HG02973 (cell line): ENCODE results near the gene HDAC4.
"Not testable (repeated sequence)": the region's sequence is repeated elsewhere in the genome, so short reads cannot be mapped to it uniquely, and the experiment has no call there.

Experiments used
- ATAC-seq: cut with Tn5 transposase; IDR thresholded peaks from one replicate; pipeline ENCODE4 v1.9.1; 2021; ENCODE audit warnings: moderate library complexity; ENCODE audit not compliant: unreplicated experiment

Gene HDAC4

DNA sequence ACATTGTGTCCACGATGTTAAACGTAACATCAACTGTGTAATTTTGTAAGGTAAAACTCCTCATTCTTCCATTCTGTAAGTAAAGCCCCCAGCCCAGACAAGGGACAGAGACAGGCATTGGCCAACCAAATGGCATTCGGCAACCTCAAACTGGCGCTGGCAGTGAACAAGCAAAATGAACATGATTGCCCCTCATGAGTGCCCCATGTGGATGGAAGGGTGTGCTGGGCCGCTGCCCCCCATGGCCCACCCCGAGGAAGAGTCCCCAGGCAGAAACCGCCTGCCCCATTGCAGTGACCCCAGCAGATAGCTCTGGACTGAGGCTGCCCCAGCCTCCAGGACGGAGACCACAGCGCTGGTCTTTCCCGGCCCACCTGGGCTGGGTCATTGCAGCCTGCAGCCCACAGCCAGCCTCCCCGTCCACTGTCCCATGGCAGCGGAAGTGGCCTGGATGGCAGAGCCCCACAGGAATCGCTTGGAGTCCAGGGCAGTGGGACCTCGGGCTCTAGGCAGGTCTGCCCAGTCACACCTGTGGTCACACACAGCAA is 220.2 kb downstream of the HDAC4 start:
- ATAC-seq = no peak

DNA sequence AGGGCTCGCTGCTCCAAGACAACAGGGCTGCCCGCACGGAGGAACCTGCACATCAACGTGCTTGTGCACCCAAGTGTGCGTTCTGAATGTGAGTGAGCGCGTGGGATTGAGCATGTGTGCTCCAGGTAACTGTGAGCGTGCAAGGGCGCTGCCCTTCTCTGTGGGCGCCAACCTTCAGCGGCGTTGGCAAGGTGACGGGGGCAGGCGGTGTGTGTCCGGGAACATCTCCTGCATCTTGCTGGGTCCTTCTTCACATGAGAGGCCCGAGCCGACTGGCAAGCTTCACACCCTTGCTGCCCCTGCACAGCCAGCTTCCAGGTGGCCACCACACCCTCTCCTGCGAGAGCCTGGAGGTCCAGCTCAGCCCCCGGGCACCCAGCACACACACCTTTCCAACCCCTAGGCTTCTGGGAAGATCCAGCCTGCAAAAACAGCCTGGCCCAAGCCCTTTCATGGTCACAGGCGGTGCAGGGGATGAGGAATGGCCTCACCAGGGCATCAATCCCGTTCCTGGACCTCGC is 220.9 kb downstream of the HDAC4 start:
- no peak for ATAC-seq

DNA sequence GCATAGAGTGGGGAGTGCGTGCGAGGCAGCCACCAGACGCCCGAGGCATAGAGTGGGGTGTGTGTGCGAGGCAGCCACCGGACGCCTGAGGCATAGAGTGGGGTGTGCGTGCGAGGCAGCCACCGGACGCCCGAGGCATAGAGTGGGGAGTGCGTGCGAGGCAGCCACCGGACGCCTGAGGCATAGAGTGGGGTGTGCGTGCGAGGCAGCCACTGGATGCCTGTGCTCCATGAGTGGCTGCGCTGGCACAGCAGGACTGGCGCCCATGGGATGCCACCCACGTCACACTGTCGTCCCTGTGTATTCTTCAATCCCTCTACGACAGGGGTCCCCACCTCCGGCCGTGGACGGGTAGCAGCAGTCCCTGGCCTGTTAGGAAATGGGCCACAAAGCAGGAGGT is 221.9 kb downstream of the HDAC4 start:
- no peak for ATAC-seq

DNA sequence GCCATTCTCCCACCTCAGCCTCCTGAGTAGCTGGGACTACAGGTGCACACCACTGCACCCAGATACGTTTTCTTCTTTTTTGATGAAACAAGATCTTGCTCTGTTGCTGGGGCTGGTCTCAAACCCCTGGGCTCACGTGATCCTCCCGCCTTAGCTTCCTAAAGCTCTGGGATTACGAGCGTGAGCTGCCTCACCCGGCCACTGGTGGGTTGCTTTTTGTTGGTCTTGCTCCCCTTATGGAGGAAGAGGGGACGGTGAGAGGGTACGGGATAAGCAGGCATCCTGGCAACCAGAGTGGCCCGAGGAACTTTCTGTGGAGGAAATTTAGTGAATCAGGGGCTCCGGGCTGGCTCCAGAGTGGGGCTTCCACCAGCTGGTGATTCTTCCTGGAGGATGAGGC is 222.3 kb downstream of the HDAC4 start:
- no peak for ATAC-seq

DNA sequence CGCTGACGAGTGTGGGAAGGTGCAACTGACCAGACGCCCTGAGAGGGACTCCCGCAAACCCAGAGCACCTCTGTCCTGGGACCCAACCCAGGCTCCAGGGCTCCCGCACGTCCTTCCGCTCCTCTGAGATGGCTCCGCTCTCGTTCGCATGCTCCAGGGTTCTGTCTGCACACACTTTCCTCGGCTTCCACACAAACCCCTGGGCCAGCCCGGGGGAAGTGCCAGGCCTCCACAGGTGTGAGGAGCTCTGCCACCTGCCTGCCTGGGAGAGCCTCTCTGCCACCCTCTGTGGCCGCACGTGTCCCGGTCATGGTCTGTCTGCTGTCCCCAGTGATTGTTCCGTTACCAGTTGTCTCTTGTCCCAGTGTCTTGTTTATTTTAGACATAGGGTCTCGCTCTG is 222.9 kb downstream of the HDAC4 start:
- ATAC-seq = no peak

DNA sequence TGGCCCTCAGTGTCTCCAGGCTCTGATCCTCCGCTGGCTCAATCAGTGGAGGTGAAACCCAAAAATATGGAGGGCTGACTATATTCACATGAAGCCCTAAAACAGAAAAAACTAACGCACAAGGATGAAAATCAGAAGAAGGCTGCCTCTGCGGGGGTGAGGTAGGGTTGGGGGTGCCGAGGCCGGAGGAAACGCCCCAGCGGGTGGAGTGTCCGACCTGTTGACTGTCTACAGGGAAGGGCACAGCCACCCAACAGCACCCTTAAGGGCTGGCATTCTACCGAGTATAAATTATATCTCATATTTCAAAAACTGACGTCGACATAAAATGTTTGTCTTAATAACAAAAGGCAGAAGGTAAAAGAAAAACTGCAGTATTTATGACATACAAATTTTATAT is 223.5 kb downstream of the HDAC4 start:
- ATAC-seq = no peak

DNA sequence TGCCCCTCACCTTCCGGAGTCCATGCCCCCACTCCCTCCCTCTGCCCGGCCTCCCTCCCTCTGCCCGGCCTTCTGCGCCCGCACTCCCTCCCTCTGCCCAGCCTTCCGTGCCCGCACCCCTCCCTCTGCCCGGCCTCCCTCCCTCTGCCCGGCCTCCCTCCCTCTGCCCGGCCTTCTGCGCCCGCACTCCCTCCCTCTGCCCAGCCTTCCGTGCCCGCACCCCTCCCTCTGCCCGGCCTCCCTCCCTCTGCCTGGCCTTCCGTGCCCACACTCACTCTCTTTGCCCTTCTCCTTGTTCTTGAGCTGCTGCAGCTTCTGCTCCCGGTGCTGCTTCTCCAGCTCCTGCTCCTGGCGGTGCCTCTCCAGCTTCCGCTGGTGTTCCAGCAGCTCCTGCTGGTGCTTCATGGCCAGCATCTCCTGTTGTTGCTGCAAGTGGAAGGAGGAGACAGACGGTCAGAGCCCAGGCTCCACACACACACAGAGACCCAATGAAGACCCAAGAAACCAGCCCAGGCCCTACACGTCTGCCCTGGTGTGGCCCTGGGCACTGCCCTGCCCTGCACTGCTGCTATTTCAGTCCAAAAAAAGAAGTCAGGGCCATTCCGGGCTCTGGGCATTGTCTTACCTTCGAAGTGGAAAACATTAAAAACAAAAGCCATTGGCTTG is 224.5 kb downstream of the HDAC4 start:
- not testable (repeated sequence) for ATAC-seq

DNA sequence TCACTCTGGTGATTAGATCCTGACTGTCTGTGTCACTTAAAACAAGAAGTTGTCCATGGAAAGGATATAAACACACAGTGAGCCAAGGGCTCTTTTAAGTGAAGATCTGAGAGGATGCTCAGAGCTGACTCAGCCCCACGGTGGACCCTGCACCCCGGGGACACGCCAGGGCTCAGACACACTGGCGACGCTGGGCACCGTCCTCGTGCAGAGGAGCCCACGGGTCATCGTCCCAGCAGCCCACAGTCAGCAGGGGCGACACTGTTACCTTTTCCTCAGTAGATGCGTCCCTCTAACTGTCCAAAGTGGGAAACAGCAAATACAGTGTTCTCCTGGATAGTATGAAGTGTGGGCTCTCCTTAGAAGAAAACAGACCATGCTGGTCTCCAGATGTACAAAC is 225.6 kb downstream of the HDAC4 start:
- ATAC-seq = no peak

DNA sequence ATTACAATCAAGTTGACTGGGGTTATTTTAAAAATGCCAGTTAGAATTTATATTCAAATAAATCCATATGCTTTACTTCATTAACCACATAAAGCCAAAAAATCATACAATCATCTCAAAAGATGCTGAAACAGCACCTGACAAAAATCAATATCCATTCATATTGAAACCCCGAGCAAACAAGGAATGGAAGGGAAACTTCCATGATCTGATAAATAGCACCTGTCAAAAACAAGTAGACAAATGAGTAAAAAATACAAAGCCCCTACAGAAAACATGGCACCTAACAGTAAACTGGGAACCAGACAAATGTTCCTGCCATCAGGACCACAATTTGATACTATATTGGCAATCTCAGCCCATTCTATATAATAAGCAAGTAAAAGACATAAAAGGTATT is 227.5 kb downstream of the HDAC4 start:
- ATAC-seq = no peak

DNA sequence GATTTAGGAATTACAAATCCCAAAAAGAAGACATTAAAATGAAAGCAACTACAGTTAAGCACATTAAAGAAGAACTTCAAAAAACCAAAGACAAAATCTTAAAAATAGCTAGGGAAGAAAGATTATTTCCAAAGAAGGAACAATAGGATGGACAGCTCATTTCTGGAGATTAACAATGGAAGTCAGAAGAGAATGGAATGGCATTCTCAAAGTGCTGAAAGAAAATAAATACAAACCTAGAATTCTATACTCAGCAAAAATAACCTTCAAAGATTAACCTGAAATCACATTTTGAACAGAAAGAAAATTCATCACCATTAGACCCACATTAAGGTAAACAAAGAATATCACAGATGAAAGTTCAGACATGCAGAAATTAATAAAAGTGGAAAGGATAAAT is 229.2 kb downstream of the HDAC4 start:
- ATAC-seq = no peak

DNA sequence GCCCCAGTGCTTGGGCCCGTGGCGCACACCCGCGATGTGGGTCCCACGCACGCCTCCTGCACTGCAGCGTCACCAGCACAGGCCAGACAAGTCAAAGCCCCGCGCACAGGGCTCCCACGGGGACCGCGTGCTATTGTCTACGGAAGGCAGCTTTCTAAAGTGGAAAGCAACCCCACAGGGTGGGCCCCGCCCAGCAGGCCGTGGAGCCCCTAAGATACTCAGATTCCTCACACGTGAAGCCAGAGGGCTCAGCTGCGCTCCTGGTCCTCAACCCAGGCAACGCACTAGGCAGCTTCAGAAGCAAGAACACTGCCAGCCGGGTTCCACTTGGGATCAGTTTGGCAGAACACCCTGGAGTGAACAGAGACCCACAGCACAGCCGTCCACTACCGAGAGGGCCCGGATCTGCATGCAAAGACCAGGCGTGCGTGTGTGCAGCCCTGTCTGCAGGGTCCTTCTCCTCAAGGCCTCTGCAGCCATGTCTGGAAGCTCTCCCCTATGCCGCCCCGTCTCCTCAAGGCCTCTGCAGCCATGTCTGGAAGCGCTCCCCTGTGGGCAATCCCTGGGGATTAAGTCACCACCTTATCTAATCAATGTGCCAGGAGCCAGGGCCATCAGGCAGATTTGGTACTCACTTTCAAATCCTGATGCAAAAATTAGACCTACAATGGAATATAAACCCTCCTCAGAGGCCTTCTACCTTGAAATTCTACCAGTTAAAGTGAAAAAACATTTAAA is 231.3 kb downstream of the HDAC4 start:
- no peak for ATAC-seq

DNA sequence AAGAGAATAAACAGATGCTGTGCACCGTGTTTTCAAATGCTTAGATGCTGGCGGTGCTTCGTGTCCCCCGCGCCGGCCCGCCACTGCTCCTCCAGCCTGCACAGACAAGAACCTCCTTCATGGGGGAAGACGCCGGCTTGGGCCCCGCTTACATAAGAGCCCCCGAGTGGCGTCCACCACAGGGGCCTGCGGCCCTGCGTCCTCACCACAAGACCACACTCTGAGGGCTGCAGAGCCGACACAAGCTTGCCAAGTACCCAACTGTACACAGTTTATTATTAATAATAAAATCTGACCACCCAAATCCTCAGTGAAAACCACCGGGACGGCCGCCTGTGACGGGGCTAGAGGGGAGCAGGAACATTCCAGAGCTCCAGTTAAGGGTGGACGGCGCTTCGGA is 232.2 kb downstream of the HDAC4 start:
- no peak for ATAC-seq

DNA sequence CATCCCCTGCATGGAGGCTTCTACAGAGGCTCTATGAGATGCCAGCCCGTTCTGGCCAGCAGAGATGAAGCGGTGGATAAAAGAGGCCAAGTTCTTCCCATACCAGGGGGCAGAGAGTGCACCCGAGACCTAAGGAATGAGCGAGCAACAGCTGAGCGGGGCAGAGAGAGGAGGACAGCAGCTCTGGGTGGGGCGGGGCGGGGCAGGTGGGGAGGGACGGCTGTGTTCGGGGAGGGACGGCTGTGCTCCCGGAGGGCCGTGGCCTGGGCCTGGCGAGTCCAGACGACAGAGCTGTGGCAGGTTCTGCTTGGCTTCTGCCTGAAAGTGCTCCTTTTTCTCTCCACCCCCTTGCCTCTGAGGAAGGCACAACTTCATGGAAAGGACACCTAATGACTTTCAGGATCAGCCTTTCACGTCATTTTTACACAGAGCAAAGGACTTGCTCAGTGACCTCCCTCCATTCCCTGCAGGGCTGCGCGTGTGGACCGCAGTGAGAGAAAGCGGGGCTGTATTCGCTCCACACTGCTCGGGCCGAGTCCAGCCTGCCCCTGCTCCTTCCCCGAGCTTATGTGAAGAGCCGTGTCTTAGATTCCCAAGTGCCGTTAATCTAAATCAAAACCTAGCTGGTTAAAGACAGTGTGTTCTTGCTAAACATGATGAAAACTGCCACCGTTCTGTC is 232.9 kb downstream of the HDAC4 start:
- ATAC-seq = no peak

DNA sequence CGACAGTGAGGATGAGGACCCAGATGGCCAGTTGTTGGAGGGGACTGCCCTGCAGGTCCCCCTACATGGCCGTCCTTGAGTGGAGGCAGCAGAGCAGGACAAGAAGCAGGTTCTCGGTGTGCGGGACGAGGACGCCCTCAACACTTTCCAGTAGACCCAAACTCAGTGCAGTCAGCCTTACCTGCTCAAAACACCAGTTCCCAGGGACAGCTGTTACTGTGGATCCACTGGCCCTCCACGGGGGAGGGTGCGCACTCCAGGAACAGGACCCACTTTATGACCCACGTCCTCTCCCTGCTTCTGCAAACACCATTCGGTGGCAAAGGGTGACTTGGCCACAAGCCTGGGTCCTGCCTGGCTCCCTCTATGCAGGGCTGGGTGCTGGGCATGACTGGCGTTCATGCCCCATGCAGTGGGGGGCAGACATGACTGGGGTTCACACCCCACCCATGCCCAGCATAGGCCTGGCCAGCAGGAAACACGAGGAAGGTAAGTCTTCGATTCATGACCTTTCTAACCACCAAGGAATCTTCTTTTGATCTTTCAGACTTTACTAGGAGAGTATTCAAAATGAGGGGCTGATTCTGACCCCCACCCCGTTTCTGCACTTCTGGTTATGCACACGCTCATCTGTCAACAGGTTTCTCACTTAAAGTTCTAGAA is 233.7 kb downstream of the HDAC4 start:
- no peak for ATAC-seq

DNA sequence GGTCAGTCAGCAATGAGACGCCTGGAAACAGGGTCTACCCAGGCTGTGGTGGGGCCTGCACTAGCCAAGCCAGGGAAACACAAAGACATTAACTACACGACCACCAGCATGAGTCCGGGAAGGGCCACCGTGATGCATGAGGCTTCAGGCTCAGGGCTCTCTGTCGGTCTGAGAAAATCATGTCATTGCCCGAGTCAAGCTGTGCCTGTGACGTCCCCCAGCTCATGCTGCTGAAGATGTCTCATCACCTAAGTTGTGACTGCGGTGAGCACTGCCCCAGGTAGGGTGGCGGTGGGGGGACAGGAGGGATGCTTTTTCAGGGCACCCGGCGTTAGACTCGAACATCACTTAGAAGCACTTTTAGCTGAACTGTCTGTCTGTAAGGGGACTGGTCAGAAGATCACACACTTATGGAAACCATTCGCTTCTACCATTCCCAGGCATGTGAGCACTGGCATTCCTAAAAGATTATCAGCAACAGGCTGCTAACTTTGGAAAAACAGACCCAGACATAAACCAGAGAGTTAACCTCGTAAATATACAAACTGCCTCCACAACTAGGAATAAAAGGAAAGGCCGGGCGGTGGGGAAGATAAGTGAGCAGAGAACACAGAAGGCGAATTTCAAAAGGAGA is 234.5 kb downstream of the HDAC4 start:
- ATAC-seq = no peak

DNA sequence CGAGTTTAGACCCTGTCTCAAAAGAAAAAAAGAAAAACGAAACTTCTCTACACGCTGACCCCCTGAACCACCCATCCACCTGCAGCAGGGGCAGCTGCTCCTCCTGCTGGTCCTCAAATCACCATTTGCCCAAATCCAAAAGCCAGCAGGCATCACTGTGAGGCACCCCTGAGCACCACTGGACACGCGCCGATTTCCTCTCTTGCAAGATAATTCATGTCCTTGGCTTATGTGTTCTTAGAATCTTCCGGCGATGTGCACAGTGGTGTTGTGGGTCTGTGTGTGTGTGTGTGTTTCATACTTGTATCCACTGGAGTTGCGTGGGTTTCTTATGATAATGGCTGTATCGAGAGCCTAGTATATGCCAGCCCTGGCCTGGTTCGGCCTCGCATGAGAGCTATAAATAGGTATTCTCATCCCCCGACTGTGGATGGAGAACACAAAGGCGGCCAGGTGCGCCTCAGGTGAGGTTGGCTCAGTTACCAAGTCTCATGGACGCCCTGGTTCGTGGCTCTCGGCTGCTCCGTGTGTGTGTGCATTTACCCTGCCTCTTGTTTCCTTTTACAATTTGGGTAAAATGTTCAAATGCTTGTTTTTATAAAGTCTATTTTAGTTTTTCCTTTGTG is 235.5 kb downstream of the HDAC4 start:
- no peak for ATAC-seq

DNA sequence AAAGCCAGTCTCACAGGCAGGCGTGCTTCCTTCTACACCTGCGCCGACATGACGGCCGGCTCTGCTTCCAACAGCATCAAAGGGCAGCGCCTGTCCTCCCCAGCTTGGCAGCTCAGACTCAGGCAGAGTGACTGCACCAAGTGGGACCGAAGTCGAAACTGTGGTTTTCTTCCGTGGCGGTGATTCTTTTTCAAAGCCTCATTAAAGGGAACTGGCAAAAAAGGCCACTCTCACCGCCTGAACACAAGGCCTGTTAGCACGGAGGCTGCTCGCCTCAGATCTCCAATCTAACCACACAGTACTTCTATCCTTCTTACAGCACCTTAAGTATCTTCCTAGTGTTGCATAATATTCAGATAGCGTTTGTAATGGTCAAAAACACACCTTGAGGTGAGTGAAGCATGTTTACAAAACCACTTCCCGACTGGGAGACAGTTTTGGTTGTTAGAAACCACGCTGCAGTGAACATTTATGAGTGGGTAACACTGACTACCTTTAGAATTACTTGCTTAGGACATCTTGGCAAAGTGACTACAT is 236.4 kb downstream of the HDAC4 start:
- no peak for ATAC-seq

DNA sequence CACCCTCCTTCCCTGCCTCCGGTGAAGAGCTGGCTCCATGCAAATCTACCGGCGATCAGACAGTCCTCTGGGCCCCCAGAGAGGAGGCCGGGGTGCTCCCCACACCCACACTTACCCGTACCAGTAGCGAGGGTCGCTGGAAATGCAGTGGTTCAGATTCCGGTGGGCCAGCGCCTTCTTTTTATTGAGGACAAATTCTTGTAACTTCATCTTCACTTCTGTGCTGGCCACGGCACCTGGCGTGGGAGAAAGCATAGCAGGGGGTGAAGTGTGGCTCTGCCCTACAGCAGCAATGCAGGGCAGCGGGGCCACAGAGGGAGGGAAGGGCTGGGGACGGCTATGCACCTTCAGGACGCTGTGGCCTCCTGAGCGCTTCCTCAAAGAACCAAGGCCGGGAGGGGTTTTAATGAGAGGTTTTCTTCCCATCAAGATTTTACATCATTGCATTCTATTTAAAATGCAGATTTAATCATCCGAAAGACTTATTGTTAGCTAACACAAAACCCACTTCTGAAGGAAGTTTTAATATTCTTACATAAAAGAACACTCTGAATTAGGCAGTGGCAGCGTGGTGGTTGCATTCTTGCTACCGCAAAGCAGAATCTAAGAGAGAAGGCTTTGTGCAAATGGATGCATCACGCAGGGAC is 237.0 kb downstream of the HDAC4 start:
- no peak for ATAC-seq

DNA sequence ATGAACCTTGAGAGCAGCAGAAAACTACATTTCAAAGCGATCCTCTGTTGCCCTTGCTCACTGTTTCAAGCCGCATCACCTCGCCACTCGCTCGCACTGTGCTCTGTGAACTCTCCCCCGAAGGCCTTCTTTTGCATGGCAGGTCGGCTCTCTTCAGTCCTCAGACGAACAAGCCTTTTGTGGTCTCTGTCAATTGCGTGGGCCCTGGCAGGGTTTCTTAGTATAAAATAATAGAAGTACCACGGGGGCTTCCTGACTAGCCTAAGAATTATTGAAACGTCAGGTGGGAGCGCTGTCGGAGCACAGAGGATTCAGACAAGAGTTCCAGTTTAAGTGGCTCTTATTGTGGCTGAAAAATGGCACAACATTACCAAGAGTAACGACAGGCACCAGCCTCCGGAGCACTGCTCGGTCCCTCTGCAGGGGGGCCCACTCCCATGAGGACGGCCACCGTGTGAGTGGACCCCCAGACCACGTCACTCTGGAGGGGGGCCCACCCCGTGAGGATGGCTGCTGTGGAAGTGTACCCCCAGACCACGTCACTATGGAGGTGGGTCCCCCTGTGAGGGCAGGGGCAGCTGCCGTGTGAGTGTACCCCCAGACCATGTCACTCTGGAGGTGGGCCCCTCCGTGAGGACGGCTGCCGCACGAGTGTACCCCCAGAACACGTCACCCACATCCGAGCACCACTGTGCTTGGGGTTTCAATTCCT is 237.7 kb downstream of the HDAC4 start:
- no peak for ATAC-seq
